HepG2 (cell line): ENCODE data around the gene PLEKHG2. TPM values are rescaled to one million over a fixed set of nuclear protein-coding genes. Genes with fewer than 3 reads are reported as not detected.

Experiments used
- FLYWCH1 ChIP-seq: sonication (generic); formaldehyde crosslinking; IDR thresholded peaks from 2 replicates; pipeline ENCODE4 v1.8.1; 2023; ENCODE audit warnings: mild to moderate bottlenecking, missing genetic modification reagents
- FOXA3 ChIP-seq: IDR thresholded peaks from 2 replicates; pipeline ENCODE4 v1.6.1; 2016; ENCODE audit warnings: missing genetic modification reagents, missing compliant biosample characterization
- FOXC1 ChIP-seq: sonication (generic); formaldehyde crosslinking; IDR thresholded peaks from 2 replicates; pipeline ENCODE4 v1.8.0; 2022; ENCODE audit warnings: mild to moderate bottlenecking, missing genetic modification reagents, borderline replicate concordance
- HDAC1 ChIP-seq: sonication (generic); formaldehyde crosslinking; IDR thresholded peaks from 2 replicates; pipeline ENCODE4 v1.5.1; 2020; ENCODE audit warnings: mild to moderate bottlenecking, missing genetic modification reagents
- MEIS2 ChIP-seq: sonication (generic); formaldehyde crosslinking; IDR thresholded peaks from 2 replicates; pipeline ENCODE4 v1.9.0; 2021; ENCODE audit warnings: mild to moderate bottlenecking, missing genetic modification reagents
- MIXL1 ChIP-seq: IDR thresholded peaks from 2 replicates; pipeline ENCODE4 v1.6.1; 2016
- NFKB2 ChIP-seq: sonication (generic); formaldehyde crosslinking; IDR thresholded peaks from 2 replicates; pipeline ENCODE4 v1.4.0; 2020; ENCODE audit warnings: missing genetic modification reagents, borderline replicate concordance
- NFKBIZ ChIP-seq: IDR thresholded peaks from 2 replicates; pipeline ENCODE4 v1.6.1; 2018; ENCODE audit warnings: missing genetic modification reagents, missing compliant biosample characterization
- NONO ChIP-seq, 2 experiments: fragments of 450-650 bp in 1 of 2; sonication (generic) in 1 of 2; formaldehyde crosslinking in 1 of 2; IDR thresholded peaks in 1 of 2; conservative IDR thresholded peaks in 1 of 2; 2 replicates each; pipeline versions ENCODE4 v1.6.1 to v1.8.0; 2017 to 2022; ENCODE audit warnings: mild to moderate bottlenecking in 1 of 2, missing genetic modification reagents in 1 of 2, moderate library complexity in 1 of 2
- NR2F6 ChIP-seq, 2 experiments: IDR thresholded peaks; 2 replicates each; pipeline ENCODE4 v1.6.1; 2016; ENCODE audit warnings: antibody characterized with exemption in 1 of 2, mild to moderate bottlenecking in 1 of 2
- SNAI1 ChIP-seq: sonication (generic); formaldehyde crosslinking; IDR thresholded peaks from 2 replicates; pipeline ENCODE4 v1.5.0; 2020; ENCODE audit warnings: mild to moderate bottlenecking, missing genetic modification reagents, borderline replicate concordance
- TMF1 ChIP-seq: sonication (generic); formaldehyde crosslinking; IDR thresholded peaks from 2 replicates; pipeline ENCODE4 v1.8.1; 2022; ENCODE audit warnings: low read depth, missing genetic modification reagents
- TSC22D2 ChIP-seq: sonication (generic); formaldehyde crosslinking; IDR thresholded peaks from 2 replicates; pipeline ENCODE4 v1.5.1; 2020; ENCODE audit warnings: missing genetic modification reagents, mild to moderate bottlenecking, borderline replicate concordance
- ZC3H13 ChIP-seq: sonication (generic); formaldehyde crosslinking; IDR thresholded peaks from 2 replicates; pipeline ENCODE4 v1.8.1; 2023; ENCODE audit warnings: mild to moderate bottlenecking, missing genetic modification reagents, moderate library complexity
- ZNF605 ChIP-seq: sonication (generic); formaldehyde crosslinking; IDR thresholded peaks from 2 replicates; pipeline ENCODE4 v1.8.0; 2022; ENCODE audit warnings: mild to moderate bottlenecking, missing genetic modification reagents
- polyA plus RNA-seq, 8 experiments: library from polyadenylated mRNA; depleted of rRNA in 3 of 8; stranded (reverse) in 7 of 8; unstranded in 1 of 8; fragments of >200 nt; fragmentation: Illumina TruSeq in 4 of 8; extraction: Trizol in 4 of 8; gene quantifications; 2 replicates each; pipeline versions ENCODE4 v1.2.1 to v1.2.3, GENCODE V29; 2011 to 2016; ENCODE audit warnings: low read depth in 4 of 8, missing spikeins in 1 of 8, mixed read lengths in 1 of 8; ENCODE audit not compliant: insufficient read depth in 1 of 8
- total RNA-seq, 5 experiments: library from RNA; depleted of rRNA; stranded (reverse); fragments of >200 nt; fragmentation: Illumina TruSeq; extraction: Trizol; gene quantifications; 2 replicates each; pipeline ENCODE4 v1.2.3, GENCODE V29; 2016; ENCODE audit warnings: low read depth in 1 of 5
- TF ChIP-seq, protein P1 (sequence below): sonication (generic); formaldehyde crosslinking; IDR thresholded peaks from 2 replicates; pipeline ENCODE4 v1.8.1; 2023; ENCODE audit warnings: missing genetic modification reagents, inconsistent platforms, borderline replicate concordance
- TF ChIP-seq, protein P2 (sequence below): sonication (generic); formaldehyde crosslinking; conservative IDR thresholded peaks from 2 replicates; pipeline ENCODE4 v1.5.0; 2020; ENCODE audit warnings: missing genetic modification reagents
- TF ChIP-seq, protein P3 (sequence below): sonication (generic); formaldehyde crosslinking; IDR thresholded peaks from 2 replicates; pipeline ENCODE4 v1.5.0; 2020; ENCODE audit warnings: missing genetic modification reagents
- TF ChIP-seq, protein P4 (sequence below): IDR thresholded peaks from 2 replicates; pipeline ENCODE4 v1.6.1; 2016; ENCODE audit warnings: mild to moderate bottlenecking, missing biosample characterization, missing genetic modification reagents
- TF ChIP-seq, protein P5 (sequence below): sonication (generic); formaldehyde crosslinking; IDR thresholded peaks from 2 replicates; pipeline ENCODE4 v1.4.0; 2020; ENCODE audit warnings: low read depth, mild to moderate bottlenecking, missing genetic modification reagents
- TF ChIP-seq, protein P6 (sequence below): sonication (generic); formaldehyde crosslinking; IDR thresholded peaks from 2 replicates; pipeline ENCODE4 v1.8.0; 2023; ENCODE audit warnings: mild to moderate bottlenecking, missing genetic modification reagents

PLEKHG2 gene
- total and polyA plus RNA-seq, 2 of the 13 experiments (the other 11 are each of a cell fraction or from before 2014, with no cell fraction given) = 3.6 to 6.8 TPM

DNA sequence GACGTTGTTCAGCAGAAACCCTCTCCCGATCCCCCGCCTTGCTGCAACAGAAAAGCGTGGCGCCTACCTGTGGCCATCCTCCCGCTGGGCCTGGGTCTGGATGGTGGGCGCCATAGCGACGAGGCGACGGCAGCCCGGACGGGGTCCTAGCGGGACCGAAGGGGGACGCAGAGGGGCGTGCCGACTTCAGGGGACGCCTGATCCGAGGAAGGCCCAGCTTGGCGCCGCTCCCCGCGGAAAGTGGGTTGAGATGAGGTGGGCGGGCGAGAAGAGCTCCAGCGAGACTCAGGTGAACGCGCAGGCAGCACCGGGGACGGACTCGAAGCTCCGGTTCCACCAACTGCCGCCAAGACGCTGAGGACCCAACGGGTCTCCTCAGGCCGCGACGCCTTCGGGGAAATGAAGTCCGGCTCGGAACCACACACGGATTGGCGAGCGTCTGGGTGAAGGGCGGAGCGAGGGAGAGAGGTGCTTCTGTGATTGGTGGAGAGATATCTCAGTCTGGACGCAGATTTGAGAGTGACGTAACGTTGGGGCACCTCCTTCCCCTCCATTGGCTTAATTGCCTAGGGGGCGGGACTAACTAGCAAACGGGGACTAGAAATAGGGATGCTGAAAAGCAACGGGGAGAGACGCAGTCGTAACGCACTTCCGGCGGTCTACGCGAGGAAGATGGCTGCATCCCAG, 21.6 kb upstream of the PLEKHG2 start, which contains the start of the genes MED29 and PAF1 (continued):
- TF ChIP-seq, protein P1, sequence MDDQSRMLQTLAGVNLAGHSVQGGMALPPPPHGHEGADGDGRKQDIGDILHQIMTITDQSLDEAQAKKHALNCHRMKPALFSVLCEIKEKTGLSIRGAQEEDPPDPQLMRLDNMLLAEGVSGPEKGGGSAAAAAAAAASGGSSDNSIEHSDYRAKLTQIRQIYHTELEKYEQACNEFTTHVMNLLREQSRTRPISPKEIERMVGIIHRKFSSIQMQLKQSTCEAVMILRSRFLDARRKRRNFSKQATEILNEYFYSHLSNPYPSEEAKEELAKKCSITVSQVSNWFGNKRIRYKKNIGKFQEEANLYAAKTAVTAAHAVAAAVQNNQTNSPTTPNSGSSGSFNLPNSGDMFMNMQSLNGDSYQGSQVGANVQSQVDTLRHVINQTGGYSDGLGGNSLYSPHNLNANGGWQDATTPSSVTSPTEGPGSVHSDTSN (CRISPR knock-in tag) = no peak
- TF ChIP-seq, protein P2, sequence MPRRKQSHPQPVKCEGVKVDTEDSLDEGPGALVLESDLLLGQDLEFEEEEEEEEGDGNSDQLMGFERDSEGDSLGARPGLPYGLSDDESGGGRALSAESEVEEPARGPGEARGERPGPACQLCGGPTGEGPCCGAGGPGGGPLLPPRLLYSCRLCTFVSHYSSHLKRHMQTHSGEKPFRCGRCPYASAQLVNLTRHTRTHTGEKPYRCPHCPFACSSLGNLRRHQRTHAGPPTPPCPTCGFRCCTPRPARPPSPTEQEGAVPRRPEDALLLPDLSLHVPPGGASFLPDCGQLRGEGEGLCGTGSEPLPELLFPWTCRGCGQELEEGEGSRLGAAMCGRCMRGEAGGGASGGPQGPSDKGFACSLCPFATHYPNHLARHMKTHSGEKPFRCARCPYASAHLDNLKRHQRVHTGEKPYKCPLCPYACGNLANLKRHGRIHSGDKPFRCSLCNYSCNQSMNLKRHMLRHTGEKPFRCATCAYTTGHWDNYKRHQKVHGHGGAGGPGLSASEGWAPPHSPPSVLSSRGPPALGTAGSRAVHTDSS (CRISPR knock-in tag) = no peak; the same call in 1 of the 2 replicates
- TF ChIP-seq NR2F6 (IDR thresholded peaks at IDR 0.05) = no peak
- no peak for TF ChIP-seq NR2F6 (CRISPR knock-in tag; IDR thresholded peaks at IDR 0.05)
- peak; percentile 38 for TF ChIP-seq FOXA3 (CRISPR knock-in tag)
- TF ChIP-seq NFKBIZ = 0 out of 2 replicates have a peak, but pooled peaks have one; percentile 11
- no peak for TF ChIP-seq NFKB2
- TF ChIP-seq ZNF605 = peak; percentile 80
- TF ChIP-seq MIXL1 (CRISPR knock-in tag) = peak; percentile 77
- TF ChIP-seq, protein P3, sequence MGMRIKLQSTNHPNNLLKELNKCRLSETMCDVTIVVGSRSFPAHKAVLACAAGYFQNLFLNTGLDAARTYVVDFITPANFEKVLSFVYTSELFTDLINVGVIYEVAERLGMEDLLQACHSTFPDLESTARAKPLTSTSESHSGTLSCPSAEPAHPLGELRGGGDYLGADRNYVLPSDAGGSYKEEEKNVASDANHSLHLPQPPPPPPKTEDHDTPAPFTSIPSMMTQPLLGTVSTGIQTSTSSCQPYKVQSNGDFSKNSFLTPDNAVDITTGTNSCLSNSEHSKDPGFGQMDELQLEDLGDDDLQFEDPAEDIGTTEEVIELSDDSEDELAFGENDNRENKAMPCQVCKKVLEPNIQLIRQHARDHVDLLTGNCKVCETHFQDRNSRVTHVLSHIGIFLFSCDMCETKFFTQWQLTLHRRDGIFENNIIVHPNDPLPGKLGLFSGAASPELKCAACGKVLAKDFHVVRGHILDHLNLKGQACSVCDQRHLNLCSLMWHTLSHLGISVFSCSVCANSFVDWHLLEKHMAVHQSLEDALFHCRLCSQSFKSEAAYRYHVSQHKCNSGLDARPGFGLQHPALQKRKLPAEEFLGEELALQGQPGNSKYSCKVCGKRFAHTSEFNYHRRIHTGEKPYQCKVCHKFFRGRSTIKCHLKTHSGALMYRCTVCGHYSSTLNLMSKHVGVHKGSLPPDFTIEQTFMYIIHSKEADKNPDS (CRISPR knock-in tag) = no peak
- peak; percentile 54 for TF ChIP-seq HDAC1
- peak; percentile 43; the same call in 1 of the 2 replicates for TF ChIP-seq ZC3H13
- TF ChIP-seq, protein P4, sequence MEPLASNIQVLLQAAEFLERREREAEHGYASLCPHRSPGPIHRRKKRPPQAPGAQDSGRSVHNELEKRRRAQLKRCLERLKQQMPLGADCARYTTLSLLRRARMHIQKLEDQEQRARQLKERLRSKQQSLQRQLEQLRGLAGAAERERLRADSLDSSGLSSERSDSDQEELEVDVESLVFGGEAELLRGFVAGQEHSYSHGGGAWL (CRISPR knock-in tag) = 0 out of 2 replicates have a peak, but pooled peaks have one; percentile 27
- TF ChIP-seq FLYWCH1 = no peak
- TF ChIP-seq NONO (IDR thresholded peaks at IDR 0.05) = no peak
- TF ChIP-seq NONO (CRISPR knock-in tag; conservative IDR thresholded peaks at IDR 0.05) = peak; percentile 72
- TF ChIP-seq, protein P5, sequence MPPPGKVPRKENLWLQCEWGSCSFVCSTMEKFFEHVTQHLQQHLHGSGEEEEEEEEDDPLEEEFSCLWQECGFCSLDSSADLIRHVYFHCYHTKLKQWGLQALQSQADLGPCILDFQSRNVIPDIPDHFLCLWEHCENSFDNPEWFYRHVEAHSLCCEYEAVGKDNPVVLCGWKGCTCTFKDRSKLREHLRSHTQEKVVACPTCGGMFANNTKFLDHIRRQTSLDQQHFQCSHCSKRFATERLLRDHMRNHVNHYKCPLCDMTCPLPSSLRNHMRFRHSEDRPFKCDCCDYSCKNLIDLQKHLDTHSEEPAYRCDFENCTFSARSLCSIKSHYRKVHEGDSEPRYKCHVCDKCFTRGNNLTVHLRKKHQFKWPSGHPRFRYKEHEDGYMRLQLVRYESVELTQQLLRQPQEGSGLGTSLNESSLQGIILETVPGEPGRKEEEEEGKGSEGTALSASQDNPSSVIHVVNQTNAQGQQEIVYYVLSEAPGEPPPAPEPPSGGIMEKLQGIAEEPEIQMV (CRISPR knock-in tag) = 0 out of 2 replicates have a peak, but pooled peaks have one; percentile 50
- TF ChIP-seq MEIS2 = peak; percentile 41; the same call in 1 of the 2 replicates
- no peak for TF ChIP-seq TSC22D2 (CRISPR knock-in tag)
- peak; percentile 11; the same call in 1 of the 2 replicates for TF ChIP-seq FOXC1 (CRISPR knock-in tag)
- TF ChIP-seq SNAI1 = no peak
- TF ChIP-seq, protein P6, sequence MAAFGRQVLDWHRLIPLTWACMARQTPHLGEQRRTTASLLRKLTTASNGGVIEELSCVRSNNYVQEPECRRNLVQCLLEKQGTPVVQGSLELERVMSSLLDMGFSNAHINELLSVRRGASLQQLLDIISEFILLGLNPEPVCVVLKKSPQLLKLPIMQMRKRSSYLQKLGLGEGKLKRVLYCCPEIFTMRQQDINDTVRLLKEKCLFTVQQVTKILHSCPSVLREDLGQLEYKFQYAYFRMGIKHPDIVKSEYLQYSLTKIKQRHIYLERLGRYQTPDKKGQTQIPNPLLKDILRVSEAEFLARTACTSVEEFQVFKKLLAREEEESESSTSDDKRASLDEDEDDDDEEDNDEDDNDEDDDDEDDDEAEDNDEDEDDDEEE (CRISPR knock-in tag) = no peak; the same call in 1 of the 2 replicates
- peak; percentile 28; the same call in 1 of the 2 replicates for TF ChIP-seq TMF1 (CRISPR knock-in tag)
